SU-DHL-6 (cell line): ENCODE results near the gene PARVB.

Experiments used
- H2AFZ ChIP-seq: fragments of 200-600 bp; sonication (generic); 2 replicates; pipeline ENCODE4 v1.6.1; 2014; ENCODE audit warnings: low read depth, mild to moderate bottlenecking, moderate library complexity, mixed read lengths, antibody characterized with exemption, low read length; ENCODE audit not compliant: severe bottlenecking
- H3F3A ChIP-seq: fragments of 200-600 bp; shearing (Covaris generic); 2 replicates; pipeline ENCODE4 v1.6.0; 2016; ENCODE audit warnings: antibody characterized with exemption, mild to moderate bottlenecking; ENCODE audit not compliant: insufficient read depth
- H3K27ac ChIP-seq: fragments of 200-600 bp; sonication (generic); 2 replicates; pipeline ENCODE4 v1.5.1; 2016; ENCODE audit warnings: low read depth, mild to moderate bottlenecking, low read length, moderate library complexity, mixed read lengths
- H3K27me3 ChIP-seq: fragments of 200-600 bp; sonication (generic), shearing (Covaris generic); 2 replicates; pipeline ENCODE4 v1.6.0; 2014; ENCODE audit warnings: mild to moderate bottlenecking, low read length
- H3K36me3 ChIP-seq: fragments of 200-600 bp; sonication (generic); 2 replicates; pipeline ENCODE4 v1.6.1; 2014; ENCODE audit warnings: mild to moderate bottlenecking, low read length, mixed read lengths
- H3K4me2 ChIP-seq: fragments of 300-600, 200-600 bp; shearing (Covaris generic), sonication (generic); 2 replicates; pipeline ENCODE4 v1.6.0; 2014; ENCODE audit warnings: low read length, low read depth, mild to moderate bottlenecking; ENCODE audit not compliant: poor library complexity, severe bottlenecking
- H3K4me3 ChIP-seq: fragments of 200-600 bp; sonication (generic); 2 replicates; pipeline ENCODE4 v1.5.1; 2014; ENCODE audit warnings: antibody characterized with exemption, low read length, mild to moderate bottlenecking, mixed read lengths; ENCODE audit not compliant: insufficient read depth, poor library complexity, severe bottlenecking
- H3K79me2 ChIP-seq: fragments of 200-600 bp; sonication (generic); 2 replicates; pipeline ENCODE4 v1.6.1; 2014; ENCODE audit warnings: mild to moderate bottlenecking, low read length, moderate library complexity; ENCODE audit not compliant: insufficient read depth
- H3K9ac ChIP-seq: fragments of 200-600 bp; sonication (generic); 2 replicates; pipeline ENCODE4 v1.7.0; 2014; ENCODE audit warnings: mild to moderate bottlenecking, low read length
- H3K9me2 ChIP-seq: fragments of 200-600 bp; sonication (generic); replicated peaks from 2 replicates; pipeline ENCODE4 v1.6.1; 2014; ENCODE audit warnings: low read length; ENCODE audit not compliant: insufficient read depth
- H3K9me3 ChIP-seq: fragments of 200-600 bp; sonication (generic); 2 replicates; pipeline ENCODE4 v1.6.1; 2014; ENCODE audit warnings: low read length, mixed read lengths; ENCODE audit not compliant: insufficient read depth
- H4K20me1 ChIP-seq: fragments of 200-600 bp; sonication (generic); 2 replicates; pipeline ENCODE4 v1.6.1; 2014; ENCODE audit warnings: low read depth, mild to moderate bottlenecking, antibody characterized with exemption, low read length, moderate library complexity, mixed read lengths
- CTCF ChIP-seq: fragments of 200-600 bp; sonication (generic); IDR thresholded peaks from one replicate; pipeline ENCODE4 v1.5.1; 2017; ENCODE audit warnings: antibody characterized with exemption, mild to moderate bottlenecking, low read length, moderate library complexity; ENCODE audit not compliant: insufficient read depth, poor library complexity, severe bottlenecking
- EZH2phosphoT487 ChIP-seq: fragments of 200-600 bp; sonication (generic), shearing (Covaris generic); conservative IDR thresholded peaks from 2 replicates; pipeline ENCODE4 v1.6.1; 2018; ENCODE audit warnings: mild to moderate bottlenecking, antibody characterized with exemption, low read length, moderate library complexity, mixed read lengths

PARVB gene

GRCh38 chr22:44143105-44143474, 119.0 kb downstream of the PARVB start:
- TF ChIP-seq CTCF: no peak
- Histone ChIP-seq H4K20me1 (no peaks in the 10 kb centered on the region), H3K9ac (no peak overlapping the region), H3K4me3 (no peak overlapping the region), H3K27me3 (no peaks in the 10 kb centered on the region), H3K4me2 (no peak overlapping the region), H3K9me2 (no peaks in the 10 kb centered on the region), H3F3A (no peaks in the 10 kb centered on the region), H3K9me3 (no peaks in the 10 kb centered on the region), H2AFZ (no peak overlapping the region), H3K79me2 (no peaks in the 10 kb centered on the region), H3K27ac (no peak overlapping the region), H3K36me3 (no peaks in the 10 kb centered on the region)

GRCh38 chr22:44143579-44143978, 119.5 kb downstream of the PARVB start:
- H3K79me2 ChIP-seq: no peaks in the 10 kb centered on the region
- TF ChIP-seq EZH2phosphoT487 (no peak), CTCF (no peak)
- H3K9ac ChIP-seq: no peak overlapping the region
- H3K4me2 ChIP-seq: no peak overlapping the region
- no peaks in the 10 kb centered on the region for H3K9me3 ChIP-seq
- no peaks in the 10 kb centered on the region for H3K27me3 ChIP-seq
- no peak overlapping the region for H3K27ac ChIP-seq
- H3K4me3 ChIP-seq: no peak overlapping the region
- H3K36me3 ChIP-seq: no peaks in the 10 kb centered on the region
- H2AFZ ChIP-seq: no peak overlapping the region
- no peaks in the 10 kb centered on the region for H4K20me1 ChIP-seq
- H3F3A ChIP-seq: no peaks in the 10 kb centered on the region
- no peaks in the 10 kb centered on the region for H3K9me2 ChIP-seq

- Histone ChIP-seq H3K79me2 (no peaks in the 10 kb centered on the region), H2AFZ (no peak overlapping the region), H3K9me3 (no peaks in the 10 kb centered on the region), H3K27ac (no peak overlapping the region), H3K9me2 (no peaks in the 10 kb centered on the region), H3F3A (no peaks in the 10 kb centered on the region), H3K36me3 (no peaks in the 10 kb centered on the region), H3K9ac (no peak overlapping the region), H4K20me1 (no peaks in the 10 kb centered on the region), H3K4me3 (no peak overlapping the region), H3K27me3 (no peaks in the 10 kb centered on the region), H3K4me2 (no peak overlapping the region)
- TF ChIP-seq EZH2phosphoT487: no peak
- TF ChIP-seq CTCF: no peak
Observed at GRCh38 chr22:44144046-44144569, 120.0 kb downstream of the PARVB start.
